Mucosa of stomach (tissue), 1 donor: Measurements from ENCODE around the gene NHSL2.

Experiments used
- H3K27me3 ChIP-seq: one replicate; pipeline ENCODE4 v1.7.0; 2013; ENCODE audit warnings: mild to moderate bottlenecking, low read length; ENCODE audit not compliant: control insufficient read depth, insufficient read depth
- H3K36me3 ChIP-seq: one replicate; pipeline ENCODE4 v1.7.0; 2013; ENCODE audit warnings: low read length; ENCODE audit not compliant: control insufficient read depth, insufficient read depth
- H3K4me1 ChIP-seq: one replicate; pipeline ENCODE4 v1.7.0; 2013; ENCODE audit warnings: mild to moderate bottlenecking, low read length; ENCODE audit not compliant: control insufficient read depth, insufficient read depth
- H3K4me3 ChIP-seq: one replicate; pipeline ENCODE4 v1.7.0; 2013; ENCODE audit warnings: low read length
- H3K9ac ChIP-seq: one replicate; pipeline ENCODE4 v1.7.0; 2013; ENCODE audit warnings: mild to moderate bottlenecking, low read length, moderate library complexity
- H3K9me3 ChIP-seq: one replicate; pipeline ENCODE4 v1.7.0; 2013; ENCODE audit warnings: mild to moderate bottlenecking, low read length, moderate library complexity; ENCODE audit not compliant: control insufficient read depth
- donor health status: Pancreatic carcinoma.

NHSL2 gene

DNA sequence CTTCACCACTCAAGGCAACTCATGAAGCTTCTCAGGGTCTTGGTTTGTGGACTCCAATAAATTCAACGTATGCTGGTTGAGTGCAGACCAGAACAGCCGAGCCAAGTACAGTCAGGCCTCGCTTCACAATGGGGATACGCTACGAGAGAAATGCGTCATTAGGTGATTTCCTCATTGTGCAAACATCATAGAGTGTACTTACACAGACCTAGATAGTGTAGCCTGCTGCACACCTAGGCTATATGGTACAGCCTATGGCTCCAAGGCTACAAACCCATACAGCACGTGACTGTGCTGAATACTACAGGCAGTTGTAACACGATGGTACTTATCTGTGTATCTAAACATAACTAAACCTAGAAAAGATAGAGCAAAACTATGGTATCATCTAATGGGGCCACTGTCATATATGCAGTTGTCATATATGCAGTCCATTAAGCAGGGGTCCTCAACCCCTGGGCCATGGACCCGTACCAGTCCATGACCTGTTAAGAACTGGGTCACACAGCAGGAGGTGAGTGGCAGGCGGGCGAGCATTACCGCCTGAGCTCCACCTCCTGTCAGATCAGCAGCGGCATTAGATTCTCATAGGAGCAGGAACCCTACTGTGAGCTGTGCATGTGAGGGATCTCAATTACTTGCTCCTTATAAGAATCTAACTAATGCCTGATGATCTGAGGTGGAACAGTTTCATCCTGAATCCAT lies 189.6 kb downstream of the NHSL2 start:
- H3K9ac ChIP-seq: no peak overlapping the region
- no peaks in the 10 kb centered on the region for H3K4me1 ChIP-seq
- H3K4me3 ChIP-seq: no peak overlapping the region
- H3K27me3 ChIP-seq: no peaks in the 10 kb centered on the region
- no peaks in the 10 kb centered on the region for H3K36me3 ChIP-seq
- H3K9me3 ChIP-seq: no peaks in the 10 kb centered on the region

- no peaks in the 10 kb centered on the region for H3K9me3 ChIP-seq
- H3K4me1 ChIP-seq: no peaks in the 10 kb centered on the region
- no peak overlapping the region for H3K4me3 ChIP-seq
- no peaks in the 10 kb centered on the region for H3K27me3 ChIP-seq
- H3K36me3 ChIP-seq: no peaks in the 10 kb centered on the region
- H3K9ac ChIP-seq: no peak overlapping the region
These were observed 190.2 kb downstream of the NHSL2 start for GRCh38 chrX:72100824-72101351.

- Histone ChIP-seq H3K9me3 (no peaks in the 10 kb centered on the region), H3K4me1 (no peaks in the 10 kb centered on the region), H3K36me3 (no peaks in the 10 kb centered on the region), H3K27me3 (no peaks in the 10 kb centered on the region), H3K9ac (no peak overlapping the region), H3K4me3 (no peak overlapping the region)
These were observed 191.0 kb downstream of the NHSL2 start for GRCh38 chrX:72101597-72102037.

DNA sequence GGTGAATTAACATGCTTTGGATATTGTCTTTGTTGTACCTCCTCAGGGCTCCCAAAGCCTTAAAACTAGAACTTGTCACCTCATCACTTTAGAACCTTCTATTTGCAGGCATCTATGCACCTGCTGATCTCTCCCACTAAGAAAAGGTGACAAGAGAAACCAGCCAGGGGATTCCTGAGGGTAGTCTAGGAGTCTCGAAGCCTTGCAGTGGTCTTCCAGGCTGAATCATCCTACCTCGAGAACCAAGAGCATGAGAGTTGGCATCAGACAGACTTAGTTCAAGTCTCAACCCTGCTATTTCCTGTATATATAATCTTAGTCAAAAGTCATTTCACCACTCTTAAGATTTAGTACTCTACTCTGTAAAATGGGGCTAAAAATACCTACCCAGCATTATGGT lies 191.5 kb downstream of the NHSL2 start:
- no peaks in the 10 kb centered on the region for H3K4me1 ChIP-seq
- no peaks in the 10 kb centered on the region for H3K9me3 ChIP-seq
- no peaks in the 10 kb centered on the region for H3K36me3 ChIP-seq
- no peak overlapping the region for H3K4me3 ChIP-seq
- H3K27me3 ChIP-seq: no peaks in the 10 kb centered on the region
- no peak overlapping the region for H3K9ac ChIP-seq

DNA sequence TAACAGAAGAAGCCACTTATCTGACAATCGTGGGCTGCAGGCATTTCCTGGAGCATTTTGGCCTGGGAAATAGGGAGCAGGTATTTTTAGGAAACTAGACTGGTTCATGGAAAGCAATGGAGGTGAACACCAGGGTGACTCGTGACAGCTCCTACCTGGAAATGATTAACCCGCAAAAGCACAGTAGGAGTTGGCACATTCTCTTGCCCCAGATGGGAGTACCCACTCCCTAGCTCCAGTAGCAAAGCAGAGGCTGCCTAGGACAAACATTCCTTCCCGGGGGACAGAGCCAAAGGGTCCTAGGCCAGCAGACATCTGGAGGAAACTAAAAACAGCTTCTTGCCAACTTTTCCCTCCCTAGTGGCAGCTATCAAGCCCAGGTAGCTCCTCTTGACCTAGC lies 192.1 kb downstream of the NHSL2 start:
- H3K9me3 ChIP-seq: no peaks in the 10 kb centered on the region
- H3K36me3 ChIP-seq: no peaks in the 10 kb centered on the region
- no peak overlapping the region for H3K9ac ChIP-seq
- H3K4me3 ChIP-seq: no peak overlapping the region
- H3K4me1 ChIP-seq: no peaks in the 10 kb centered on the region
- no peaks in the 10 kb centered on the region for H3K27me3 ChIP-seq

DNA sequence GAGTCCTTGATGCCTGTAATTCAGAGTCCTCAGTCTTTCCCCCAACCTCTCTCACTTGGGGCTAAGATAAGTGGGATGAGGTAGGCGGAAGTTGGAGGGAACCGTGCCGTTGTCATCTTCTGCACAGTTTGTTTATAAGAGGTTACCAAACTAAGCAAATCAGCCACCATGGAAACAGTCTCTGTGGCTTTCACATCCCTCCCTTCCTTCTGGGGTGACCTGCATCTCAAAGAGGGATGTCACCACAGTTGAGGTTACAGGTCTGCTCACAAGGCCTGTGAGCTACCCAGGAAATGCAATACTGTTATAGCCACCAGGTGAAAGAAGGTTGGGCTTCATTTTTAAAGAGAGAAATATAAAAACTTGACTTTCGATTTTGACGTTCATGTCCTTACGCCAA lies 194.8 kb downstream of the NHSL2 start:
- Histone ChIP-seq H3K4me1 (no peaks in the 10 kb centered on the region), H3K9ac (no peak overlapping the region), H3K27me3 (no peaks in the 10 kb centered on the region), H3K4me3 (no peak overlapping the region), H3K9me3 (no peaks in the 10 kb centered on the region), H3K36me3 (no peaks in the 10 kb centered on the region)

DNA sequence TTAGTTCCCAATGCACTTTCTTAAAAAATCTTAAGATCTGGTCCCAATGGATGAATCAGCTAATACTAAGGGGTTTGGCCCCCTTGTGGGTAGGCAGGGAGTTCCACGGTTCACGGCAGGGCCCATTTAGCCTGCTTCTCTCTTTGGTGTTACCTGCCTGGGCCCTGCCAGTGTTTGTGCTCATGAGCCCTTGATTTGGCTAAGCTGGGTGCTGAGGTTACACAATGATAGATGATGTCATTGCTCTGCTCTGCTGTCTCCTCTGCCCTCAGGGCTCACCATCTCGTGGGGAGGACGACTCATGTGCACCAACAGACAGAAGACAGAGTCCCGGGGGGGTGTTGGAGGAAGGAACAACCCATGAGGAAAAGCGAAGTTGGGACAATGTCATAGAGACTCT lies 196.7 kb downstream of the NHSL2 start:
- Histone ChIP-seq H3K4me3 (no peak overlapping the region), H3K9ac (no peak overlapping the region), H3K9me3 (no peaks in the 10 kb centered on the region), H3K27me3 (no peaks in the 10 kb centered on the region), H3K4me1 (no peaks in the 10 kb centered on the region), H3K36me3 (no peaks in the 10 kb centered on the region)

DNA sequence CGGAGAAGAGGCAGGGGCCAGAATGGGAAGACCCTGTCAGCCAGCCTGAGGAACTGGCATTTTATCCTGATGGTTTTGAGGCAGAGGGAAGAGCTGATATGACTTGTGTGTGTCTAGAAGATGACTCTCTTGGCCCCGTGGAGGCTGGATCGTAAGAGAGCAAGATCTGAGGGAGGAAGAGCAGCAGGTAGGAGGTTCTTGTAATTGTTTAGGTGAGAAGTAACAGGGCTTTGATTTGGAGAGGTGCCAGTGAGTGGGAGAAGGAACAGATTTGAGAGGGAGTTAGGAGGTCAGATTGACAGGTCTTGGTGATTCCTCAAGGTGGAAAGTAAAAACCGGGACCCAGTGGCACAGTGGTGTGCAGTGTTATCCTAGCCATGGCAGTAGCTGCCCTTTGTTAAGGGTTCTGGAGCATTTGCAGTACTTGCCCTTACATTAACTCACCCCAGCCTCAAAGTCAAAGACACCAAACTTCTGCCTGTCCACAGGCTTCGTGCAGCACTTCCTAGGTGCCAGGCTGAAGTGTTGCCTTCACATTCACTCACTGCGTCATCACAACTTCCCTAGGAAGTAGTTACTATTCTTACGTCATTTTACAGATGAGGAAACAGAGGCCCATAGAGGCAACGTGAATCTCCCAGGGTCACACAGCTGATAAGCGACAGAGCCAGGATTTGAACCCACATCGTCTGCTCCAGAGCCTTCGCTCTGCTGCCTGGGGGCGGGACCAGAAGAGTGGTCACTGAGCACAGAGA lies 197.4 kb downstream of the NHSL2 start:
- Histone ChIP-seq H3K4me1 (no peaks in the 10 kb centered on the region), H3K36me3 (no peaks in the 10 kb centered on the region), H3K4me3 (no peak overlapping the region), H3K27me3 (no peaks in the 10 kb centered on the region), H3K9ac (no peak overlapping the region), H3K9me3 (no peaks in the 10 kb centered on the region)

- Histone ChIP-seq H3K4me1 (no peaks in the 10 kb centered on the region), H3K4me3 (no peak overlapping the region), H3K9ac (no peak overlapping the region), H3K36me3 (no peaks in the 10 kb centered on the region), H3K27me3 (no peaks in the 10 kb centered on the region), H3K9me3 (no peaks in the 10 kb centered on the region)
These were observed 198.0 kb downstream of the NHSL2 start for GRCh38 chrX:72108666-72109065.

DNA sequence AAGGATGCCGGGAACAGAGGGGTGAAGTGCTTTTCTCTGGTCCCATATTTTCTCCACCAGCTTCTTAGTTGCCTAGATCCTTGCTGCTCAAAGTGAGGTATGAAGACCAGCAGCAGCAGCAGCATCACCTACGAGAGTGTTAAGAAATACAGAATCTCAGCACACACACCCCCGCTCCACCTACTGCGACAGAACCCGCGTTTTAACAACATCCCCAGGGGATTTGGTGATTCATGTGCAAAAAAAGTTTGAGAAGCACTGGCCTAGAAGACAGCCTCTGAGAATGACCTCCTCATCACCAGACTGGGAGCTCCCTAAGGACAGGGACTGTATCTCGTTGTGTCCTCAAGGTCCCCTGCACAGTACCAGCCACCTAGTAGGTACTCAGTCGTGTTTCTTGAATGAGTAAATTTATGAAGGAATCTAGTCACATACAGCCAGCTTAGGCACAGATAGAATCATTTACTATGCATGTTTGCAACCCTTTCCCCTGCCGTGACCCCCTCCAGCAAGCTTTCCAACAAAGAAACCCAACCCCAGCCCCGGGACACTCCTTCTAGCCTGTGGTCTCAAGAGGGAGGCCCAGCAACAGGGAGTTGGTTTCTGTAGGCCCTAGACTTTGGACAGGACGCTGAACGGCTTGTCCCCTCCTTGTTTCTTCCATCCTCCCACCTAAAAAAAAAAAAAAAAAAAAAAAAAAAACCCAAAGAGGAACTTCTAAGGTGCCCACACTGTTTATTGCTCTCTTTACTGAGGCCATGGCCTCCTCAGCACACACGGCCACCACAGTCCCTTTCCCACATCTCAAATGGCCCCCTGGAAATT lies 199.6 kb downstream of the NHSL2 start:
- Histone ChIP-seq H3K4me1 (no peaks in the 10 kb centered on the region), H3K9ac (no peak overlapping the region), H3K4me3 (no peak overlapping the region), H3K9me3 (no peaks in the 10 kb centered on the region), H3K27me3 (no peaks in the 10 kb centered on the region), H3K36me3 (no peaks in the 10 kb centered on the region)

DNA sequence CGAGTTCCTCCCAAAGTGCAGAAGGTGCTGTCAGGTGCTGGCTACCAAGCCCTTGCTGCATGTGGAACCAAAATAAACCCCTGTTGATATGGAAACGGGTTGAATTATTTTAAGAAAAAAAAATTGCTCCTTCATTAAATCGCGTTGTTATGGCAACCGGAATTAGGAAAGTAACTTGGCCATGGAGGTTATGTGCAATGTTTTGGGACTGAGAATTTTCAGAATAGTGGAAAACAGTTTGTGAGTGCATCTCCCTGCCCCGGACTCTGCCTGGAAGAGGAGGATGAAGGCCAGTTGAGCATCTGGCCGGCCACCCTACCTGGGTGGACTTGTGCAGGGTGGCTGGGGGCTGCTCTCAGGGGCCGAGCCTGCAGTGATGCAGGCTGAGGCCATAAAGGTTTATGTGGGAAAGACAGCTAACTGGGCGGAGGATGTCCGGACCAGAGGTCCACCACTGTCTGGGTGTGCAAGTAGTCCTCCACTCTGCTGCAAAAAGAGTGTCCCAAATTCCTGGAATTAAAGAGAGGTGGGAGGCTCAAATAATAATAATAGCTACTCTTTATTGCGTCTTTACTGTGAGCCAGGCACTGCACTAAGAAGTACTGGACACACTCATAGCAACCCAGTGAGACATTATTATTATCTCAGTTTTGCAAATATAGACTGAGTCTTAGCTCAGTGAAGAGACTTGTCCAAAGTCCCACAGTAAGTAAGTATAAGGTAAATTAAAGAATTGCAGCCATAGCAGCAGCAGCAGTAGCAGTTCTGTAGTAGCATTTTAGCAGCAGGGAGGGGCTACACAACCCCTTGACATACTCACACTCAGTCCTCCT lies 200.4 kb downstream of the NHSL2 start:
- no peaks in the 10 kb centered on the region for H3K27me3 ChIP-seq
- H3K4me3 ChIP-seq: no peak overlapping the region
- H3K36me3 ChIP-seq: no peaks in the 10 kb centered on the region
- H3K4me1 ChIP-seq: no peaks in the 10 kb centered on the region
- no peak overlapping the region for H3K9ac ChIP-seq
- H3K9me3 ChIP-seq: no peaks in the 10 kb centered on the region
